Measurements from ENCODE around the gene FBRSL1. TPM values are rescaled to one million over a fixed set of nuclear protein-coding genes. Genes with fewer than 3 reads are reported as not detected.

The FBRSL1 gene
- polyA plus RNA-seq, 1 of the 3 experiments (the other 2 are of a cell fraction), result 5.5 TPM

- no peak for TF ChIP-seq ZBTB33 (IDR thresholded peaks at IDR 0.05; ENCODE audit: borderline replicate concordance, low read depth)
- TF ChIP-seq PBX3 (IDR thresholded peaks at IDR 0.05), result no peak
- no peak for TF ChIP-seq USF1 (IDR thresholded peaks at IDR 0.05; ENCODE audit: borderline replicate concordance, low read depth)
- TF ChIP-seq CHD2 (IDR thresholded peaks at IDR 0.05; ENCODE audit: low read length, partially characterized antibody), result no peak
- no peak for TF ChIP-seq TCF12 (IDR thresholded peaks at IDR 0.05)
Measured at GRCh38 chr12:132497514-132498405, 7.8 kb downstream of the FBRSL1 start (continued).

GRCh38 chr12:132498931-132499330 lies 9.0 kb downstream of the FBRSL1 start:
- ChIA-PET POLR2A (no interaction called here), CTCF (interaction anchor here (1.0 to 1.9 kb wide), 2 partner anchors 24 to 62 kb away, joined by 4 to 7 read pairs; no protein-coding TSS in a partner anchor)
- no CpG with 5 or more reads among the region's 12 CpGs for WGBS (ENCODE audit: low lambda C conversion rate)
- H3K4me2 ChIP-seq, result no peak overlapping the region
- H3F3A ChIP-seq (replicated peaks; ENCODE audit: insufficient read depth), result no peaks in the 10 kb centered on the region
- peaks cover 87% of the 10 kb centered on the region for H3K79me2 ChIP-seq (ENCODE audit: insufficient read depth)
- H3K9me3 ChIP-seq, result no peaks in the 10 kb centered on the region
- H4K20me1 ChIP-seq (ENCODE audit: insufficient read depth), result peaks cover 98% of the 10 kb centered on the region
- H3K9ac ChIP-seq, result no peak overlapping the region
- no peak overlapping the region for H3K4me3 ChIP-seq (ENCODE audit: low read depth in 2 of 2, low read length in 1 of 2)
- peaks cover 0 to 38% of the 10 kb centered on the region in 2 experiments; a peak in 1 of 4 replicates for H3K4me1 ChIP-seq (ENCODE audit: control insufficient read depth in 1 of 2, insufficient read depth in 2 of 2, low read depth in 1 of 2, low read length in 1 of 2)
- no peaks in the 10 kb centered on the region for H3K36me3 ChIP-seq (replicated peaks in 1 of 2; ENCODE audit: control insufficient read depth in 1 of 2, insufficient read depth in 2 of 2, low read length in 1 of 2)
- no peaks in the 10 kb centered on the region for H3K9me2 ChIP-seq
- no peak overlapping the region for H3K27ac ChIP-seq (ENCODE audit: low read depth in 2 of 2, low read length in 1 of 2)
- H2AFZ ChIP-seq (ENCODE audit: low read depth), result no peak overlapping the region
- TF ChIP-seq TEAD4 (IDR thresholded peaks at IDR 0.05; ENCODE audit: borderline replicate concordance, insufficient read depth) (no peak), SIN3A (IDR thresholded peaks at IDR 0.05; ENCODE audit: borderline replicate concordance, low read depth, low read length) (no peak), EP300 (IDR thresholded peaks at IDR 0.05; ENCODE audit: borderline replicate concordance in 1 of 2, low read depth in 1 of 2, low read length in 1 of 2) (no peak), POLR2AphosphoS5 (IDR thresholded peaks at IDR 0.05; ENCODE audit: low read depth, low read length) (no peak), FOXM1 (IDR thresholded peaks at IDR 0.05; ENCODE audit: low read depth) (no peak), REST (IDR thresholded peaks at IDR 0.05; ENCODE audit: low read depth, low read length) (no peak), RCOR1 (IDR thresholded peaks at IDR 0.05; ENCODE audit: low read length) (no peak), USF1 (IDR thresholded peaks at IDR 0.05; ENCODE audit: borderline replicate concordance, low read depth) (no peak), RAD21 (IDR thresholded peaks at IDR 0.05; ENCODE audit: low read length) (no peak), CHD2 (IDR thresholded peaks at IDR 0.05; ENCODE audit: low read length, partially characterized antibody) (no peak), GATA2 (CRISPR knock-in tag; IDR thresholded peaks at IDR 0.05) (no peak)
- no peaks in the 10 kb centered on the region for H3K27me3 ChIP-seq (ENCODE audit: insufficient read depth)
- DNase-seq, result no peak

Data from SK-N-SH (cell line).